ENCODE data around the gene SSTR3. TPM values are rescaled to one million over a fixed set of nuclear protein-coding genes. Genes with fewer than 3 reads are reported as not detected.
A peak's percentile ranks its signal among the peaks of the same experiment; 100 is the strongest.
"Not testable (repeated sequence)": the region's sequence is repeated elsewhere in the genome, so short reads cannot be mapped to it uniquely, and the experiment has no call there.

SSTR3 gene
- total RNA-seq = 0.05 TPM in 1 of 2 replicates, not detected in the other

- DNase-seq (ENCODE audit: extremely low read depth, low read depth, low spot score) = no peak
These were observed at the start of gene SSTR3 for GRCh38 chr22:37212174-37212906. Gene SSTR3 (minus strand): TSS chr22:37212477. CDS start chr22:37207803, 4,674 bp downstream.

DNA sequence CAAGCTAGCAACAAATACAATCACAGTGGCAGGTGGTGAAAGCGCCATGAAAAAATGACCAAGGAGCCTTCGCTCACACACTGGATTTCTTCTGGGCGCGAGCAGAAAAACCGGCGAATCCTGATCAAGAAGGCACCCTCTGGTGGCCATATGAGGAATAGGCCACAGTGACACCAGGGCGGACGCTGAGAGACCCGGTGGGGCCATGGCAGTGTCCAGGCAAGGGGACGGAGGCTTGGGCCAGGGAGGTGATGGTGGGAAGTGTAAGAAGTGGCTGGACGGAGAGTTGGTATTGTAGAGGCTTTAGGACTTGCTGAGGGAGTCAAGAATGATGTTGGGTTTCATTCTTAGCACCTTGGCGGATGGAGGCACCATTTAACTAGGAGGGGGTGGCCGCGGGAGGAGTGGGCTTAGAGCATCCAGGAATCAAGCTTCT, 48.6 kb upstream of the SSTR3 start:
- DNase-seq (ENCODE audit: extremely low read depth, low read depth, low spot score) = no peak

DNA sequence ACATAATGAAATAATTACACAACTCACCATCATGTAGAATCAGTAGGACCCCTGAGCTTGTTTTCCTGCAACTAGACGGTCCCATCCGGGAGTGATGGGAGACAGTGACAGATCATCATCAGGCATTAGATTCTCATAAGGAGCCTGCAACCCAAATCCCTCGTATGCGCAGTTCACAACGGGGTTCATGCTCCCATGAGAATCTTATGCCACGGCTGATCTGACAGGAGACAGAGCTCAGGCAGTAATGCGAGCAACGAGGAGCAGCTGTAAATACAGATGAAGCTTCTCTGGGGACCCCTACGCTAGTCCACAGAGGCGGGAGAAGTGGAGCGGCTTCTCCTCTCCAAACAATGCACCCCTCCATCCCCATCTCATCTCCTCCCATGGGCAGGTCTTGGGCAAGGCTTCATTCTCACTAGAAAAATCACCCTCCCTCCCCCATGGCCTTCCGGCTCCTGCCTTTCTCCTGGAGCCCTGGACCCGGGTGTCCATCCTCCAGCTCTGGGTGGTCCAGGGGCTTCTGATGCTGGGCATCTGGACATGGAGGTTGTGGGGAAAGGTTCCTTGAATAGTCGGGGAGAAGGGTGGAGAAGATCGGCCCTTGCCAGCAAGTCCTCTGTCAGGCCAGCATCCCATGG, 48.0 kb upstream of the SSTR3 start:
- no peak for DNase-seq (ENCODE audit: extremely low read depth, low read depth, low spot score)

DNA sequence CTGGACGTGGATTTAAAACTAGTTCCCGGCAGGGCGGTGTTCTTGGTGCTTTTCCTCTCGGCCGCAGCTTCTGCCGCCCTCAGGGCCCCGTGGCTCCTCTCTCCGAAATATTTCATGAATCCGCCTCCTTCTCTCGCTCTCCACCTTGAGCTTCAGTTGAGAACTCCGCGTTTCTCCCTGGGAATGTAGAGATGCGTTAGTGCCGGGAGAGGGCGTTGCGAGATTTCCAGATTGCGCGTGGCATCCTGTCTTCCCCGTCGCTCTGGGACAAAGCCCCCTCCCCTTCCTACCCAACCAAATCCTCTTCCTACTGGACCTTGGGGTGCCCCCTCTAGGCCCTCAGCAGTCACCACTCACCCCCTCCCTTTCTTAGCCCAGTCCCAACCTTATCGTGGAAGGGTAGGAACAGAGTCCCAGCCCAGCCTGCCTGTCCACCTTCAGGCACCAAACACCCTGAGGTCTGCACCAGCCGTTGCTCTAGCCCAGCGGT, 47.3 kb upstream of the SSTR3 start:
- DNase-seq (ENCODE audit: extremely low read depth, low read depth, low spot score) = no peak

GRCh38 chr22:37258753-37259401, 46.6 kb upstream of the SSTR3 start:
- DNase-seq (ENCODE audit: extremely low read depth, low read depth, low spot score) = no peak

DNA sequence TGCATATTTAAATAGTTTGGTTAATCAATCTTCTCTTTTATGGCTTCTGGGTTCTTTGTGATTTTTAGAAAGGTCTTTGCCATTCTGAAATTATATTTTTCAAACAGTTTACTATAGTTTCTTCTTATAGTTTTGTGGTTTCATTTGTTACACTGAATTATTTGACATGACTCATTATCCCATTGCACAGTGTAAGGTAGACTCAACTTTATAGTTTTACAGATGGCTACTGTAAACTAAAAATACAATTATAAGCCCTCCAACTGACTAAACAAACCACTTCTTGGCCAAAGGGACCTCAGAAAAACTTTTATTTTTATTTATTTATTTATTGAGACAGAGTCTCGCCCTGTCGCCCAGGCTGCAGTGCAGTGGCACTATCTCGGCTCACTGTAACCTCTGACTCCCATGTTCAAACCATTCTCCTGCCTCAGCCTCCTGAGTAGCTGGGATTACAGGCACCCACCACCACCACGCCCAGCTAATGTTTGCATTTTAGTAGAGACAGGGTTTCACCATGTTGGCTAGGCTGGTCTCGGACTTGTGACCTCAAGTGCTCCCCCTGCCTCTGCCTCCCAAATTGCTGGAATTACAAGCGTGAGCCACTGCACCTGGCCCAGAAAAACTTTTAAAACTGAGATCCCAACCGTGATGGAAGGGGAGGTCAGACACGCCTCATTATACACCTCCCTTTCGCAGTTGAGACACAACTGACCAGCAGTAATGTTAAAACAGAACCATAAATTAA, 45.9 kb upstream of the SSTR3 start:
- no peak for DNase-seq (ENCODE audit: extremely low read depth, low read depth, low spot score)

GRCh38 chr22:37256075-37256726, 43.9 kb upstream of the SSTR3 start:
- no peak for DNase-seq (ENCODE audit: extremely low read depth, low read depth, low spot score)

- no peak for DNase-seq (ENCODE audit: extremely low read depth, low read depth, low spot score)
These were observed 43.3 kb upstream of the SSTR3 start for GRCh38 chr22:37255558-37256006.

GRCh38 chr22:37254867-37255233, 42.6 kb upstream of the SSTR3 start:
- DNase-seq (ENCODE audit: extremely low read depth, low read depth, low spot score) = peak; percentile 80

DNA sequence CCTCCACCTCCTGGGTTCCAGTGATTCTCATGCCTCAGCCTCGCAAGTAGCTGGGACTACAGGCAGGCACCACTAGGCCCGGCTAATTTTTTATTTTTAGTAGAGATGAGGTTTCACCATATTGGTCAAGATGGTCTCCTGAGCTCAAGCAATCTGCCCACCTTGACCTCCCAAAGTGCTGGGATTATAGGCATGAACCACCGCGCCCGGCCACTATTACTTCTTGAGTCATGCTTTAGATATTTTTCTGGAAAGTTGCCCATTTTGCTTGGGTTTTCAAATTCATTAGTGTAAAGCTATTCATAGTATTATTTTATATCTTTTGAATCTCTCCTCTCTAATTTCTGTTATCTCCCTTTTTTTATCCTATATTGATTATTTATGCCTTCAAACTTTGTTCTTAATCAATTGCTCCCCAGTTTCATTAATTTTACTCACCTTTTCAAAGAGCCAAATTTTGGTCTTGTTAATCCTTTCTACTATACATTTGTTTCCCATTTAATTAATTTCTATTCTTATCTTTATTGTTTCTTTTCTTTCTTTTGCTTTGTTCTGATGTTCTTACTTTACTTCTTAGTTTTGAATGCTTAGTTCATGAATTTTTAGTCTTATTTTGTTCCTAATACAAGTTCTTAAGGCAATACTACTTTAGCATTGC, 42.1 kb upstream of the SSTR3 start:
- no peak for DNase-seq (ENCODE audit: extremely low read depth, low read depth, low spot score)

GRCh38 chr22:37253126-37253660, 40.9 kb upstream of the SSTR3 start:
- no peak for DNase-seq (ENCODE audit: extremely low read depth, low read depth, low spot score)

DNA sequence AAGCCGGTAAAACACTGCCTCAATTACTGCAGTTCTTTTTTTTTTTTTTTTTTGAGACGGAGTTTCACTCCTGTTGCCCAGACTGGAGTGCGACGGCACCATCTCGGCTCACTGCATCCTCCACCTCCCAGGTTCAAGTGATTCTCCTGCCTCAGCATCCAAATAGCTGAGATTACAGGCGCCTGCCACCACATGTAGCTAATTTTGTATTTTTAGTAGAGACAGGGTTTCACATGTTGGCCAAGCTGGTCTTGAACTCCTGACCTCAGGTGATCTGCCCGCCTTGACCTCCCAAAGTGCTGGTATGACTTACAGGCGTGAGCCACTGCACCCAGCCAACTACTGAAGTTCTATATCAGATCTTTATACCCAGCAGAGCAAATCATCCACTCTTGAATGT, 39.6 kb upstream of the SSTR3 start:
- DNase-seq (ENCODE audit: extremely low read depth, low read depth, low spot score) = not testable (repeated sequence)

GRCh38 chr22:37249986-37250385, 37.7 kb upstream of the SSTR3 start:
- no peak for DNase-seq (ENCODE audit: extremely low read depth, low read depth, low spot score)

- DNase-seq (ENCODE audit: extremely low read depth, low read depth, low spot score) = no peak
These were observed 36.0 kb upstream of the SSTR3 start for GRCh38 chr22:37248251-37248650.

GRCh38 chr22:37245740-37246139, 33.5 kb upstream of the SSTR3 start:
- DNase-seq (ENCODE audit: extremely low read depth, low read depth, low spot score) = no peak

- DNase-seq (ENCODE audit: extremely low read depth, low read depth, low spot score) = no peak
These were observed 32.8 kb upstream of the SSTR3 start for GRCh38 chr22:37244922-37245722.

GRCh38 chr22:37244114-37244921, 32.0 kb upstream of the SSTR3 start, which contains the start of gene RAC2:
Gene RAC2 (minus strand): TSS chr22:37244269. CDS start chr22:37244148, 121 bp downstream.
- DNase-seq (ENCODE audit: extremely low read depth, low read depth, low spot score) = no peak
